ENCODE measurements around the gene KIF23.

DNA sequence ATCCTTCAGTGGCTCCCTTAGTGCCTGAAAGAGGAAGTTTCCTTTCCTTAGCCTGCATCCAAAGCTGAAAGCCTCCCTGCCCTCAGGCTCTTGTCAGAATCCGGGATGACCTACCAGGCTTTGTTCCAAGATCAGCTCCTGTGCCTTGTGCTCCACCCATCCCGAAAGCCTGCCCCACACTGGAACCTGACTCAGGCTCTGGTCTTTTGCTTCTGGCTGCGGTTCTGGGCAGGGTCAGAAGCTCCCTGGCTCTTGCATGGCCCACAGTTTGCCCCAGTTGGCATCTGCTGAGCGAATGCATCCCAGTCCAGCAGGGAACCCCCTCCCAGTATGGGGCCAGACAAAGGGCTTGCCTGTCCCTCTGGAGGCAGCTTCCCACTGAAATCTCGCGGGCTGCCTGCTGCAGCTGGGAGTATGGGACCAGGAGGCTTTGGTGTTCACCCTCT is 25.9 kb upstream of the KIF23 start:
- no peak for TF ChIP-seq POLR2A (IDR thresholded peaks at IDR 0.05)
- TF ChIP-seq, protein P1, sequence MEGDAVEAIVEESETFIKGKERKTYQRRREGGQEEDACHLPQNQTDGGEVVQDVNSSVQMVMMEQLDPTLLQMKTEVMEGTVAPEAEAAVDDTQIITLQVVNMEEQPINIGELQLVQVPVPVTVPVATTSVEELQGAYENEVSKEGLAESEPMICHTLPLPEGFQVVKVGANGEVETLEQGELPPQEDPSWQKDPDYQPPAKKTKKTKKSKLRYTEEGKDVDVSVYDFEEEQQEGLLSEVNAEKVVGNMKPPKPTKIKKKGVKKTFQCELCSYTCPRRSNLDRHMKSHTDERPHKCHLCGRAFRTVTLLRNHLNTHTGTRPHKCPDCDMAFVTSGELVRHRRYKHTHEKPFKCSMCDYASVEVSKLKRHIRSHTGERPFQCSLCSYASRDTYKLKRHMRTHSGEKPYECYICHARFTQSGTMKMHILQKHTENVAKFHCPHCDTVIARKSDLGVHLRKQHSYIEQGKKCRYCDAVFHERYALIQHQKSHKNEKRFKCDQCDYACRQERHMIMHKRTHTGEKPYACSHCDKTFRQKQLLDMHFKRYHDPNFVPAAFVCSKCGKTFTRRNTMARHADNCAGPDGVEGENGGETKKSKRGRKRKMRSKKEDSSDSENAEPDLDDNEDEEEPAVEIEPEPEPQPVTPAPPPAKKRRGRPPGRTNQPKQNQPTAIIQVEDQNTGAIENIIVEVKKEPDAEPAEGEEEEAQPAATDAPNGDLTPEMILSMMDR (IDR thresholded peaks at IDR 0.05) = no peak
